ENCODE measurements around the gene SORL1.

SORL1 gene

GRCh38 chr11:121581607-121582006, 129.5 kb downstream of the SORL1 start:
- DNase-seq (ENCODE audit: low read depth, low spot score): no peak
- Histone ChIP-seq H3K9ac (ENCODE audit: insufficient read length) (no peak overlapping the region), H3K4me3 (no peak overlapping the region), H3K9me3 (ENCODE audit: low read depth, low read length) (no peaks in the 10 kb centered on the region), H3K27ac (no peak overlapping the region), H3K36me3 (ENCODE audit: insufficient read depth, low read length) (no peaks in the 10 kb centered on the region)
- no peak for TF ChIP-seq FOXP2 (optimal IDR thresholded peaks at IDR 0.05; ENCODE audit: control extremely low read depth, extremely low read length, insufficient read depth)
- TF ChIP-seq POLR2AphosphoS5 (IDR thresholded peaks at IDR 0.05; ENCODE audit: borderline replicate concordance, low read depth, low read length): no peak
- TF ChIP-seq EZH2 (IDR thresholded peaks at IDR 0.05): no peak

GRCh38 chr11:121582296-121582695, 130.2 kb downstream of the SORL1 start:
- no peaks in the 10 kb centered on the region for H3K36me3 ChIP-seq (ENCODE audit: insufficient read depth, low read length)
- TF ChIP-seq FOXP2 (optimal IDR thresholded peaks at IDR 0.05; ENCODE audit: control extremely low read depth, extremely low read length, insufficient read depth) (no peak), EZH2 (IDR thresholded peaks at IDR 0.05) (no peak), POLR2AphosphoS5 (IDR thresholded peaks at IDR 0.05; ENCODE audit: borderline replicate concordance, low read depth, low read length) (no peak)
- H3K9me3 ChIP-seq (ENCODE audit: low read depth, low read length): no peaks in the 10 kb centered on the region
- H3K4me3 ChIP-seq: no peak overlapping the region
- H3K9ac ChIP-seq (ENCODE audit: insufficient read length): no peak overlapping the region
- DNase-seq (ENCODE audit: low read depth, low spot score): no peak
- H3K27ac ChIP-seq: no peak overlapping the region

GRCh38 chr11:121583825-121584224, 131.7 kb downstream of the SORL1 start:
- no peaks in the 10 kb centered on the region for H3K9me3 ChIP-seq (ENCODE audit: low read depth, low read length)
- no peak overlapping the region for H3K4me3 ChIP-seq
- H3K9ac ChIP-seq (ENCODE audit: insufficient read length): no peak overlapping the region
- no peaks in the 10 kb centered on the region for H3K36me3 ChIP-seq (ENCODE audit: insufficient read depth, low read length)
- no peak for DNase-seq (ENCODE audit: low read depth, low spot score)
- no peak overlapping the region for H3K27ac ChIP-seq
- TF ChIP-seq POLR2AphosphoS5 (IDR thresholded peaks at IDR 0.05; ENCODE audit: borderline replicate concordance, low read depth, low read length) (no peak), EZH2 (IDR thresholded peaks at IDR 0.05) (no peak), FOXP2 (optimal IDR thresholded peaks at IDR 0.05; ENCODE audit: control extremely low read depth, extremely low read length, insufficient read depth) (no peak)

- H3K36me3 ChIP-seq (ENCODE audit: insufficient read depth, low read length): no peaks in the 10 kb centered on the region
- H3K9ac ChIP-seq (ENCODE audit: insufficient read length): no peak overlapping the region
- no peaks in the 10 kb centered on the region for H3K9me3 ChIP-seq (ENCODE audit: low read depth, low read length)
- TF ChIP-seq FOXP2 (optimal IDR thresholded peaks at IDR 0.05; ENCODE audit: control extremely low read depth, extremely low read length, insufficient read depth) (no peak), POLR2AphosphoS5 (IDR thresholded peaks at IDR 0.05; ENCODE audit: borderline replicate concordance, low read depth, low read length) (no peak), EZH2 (IDR thresholded peaks at IDR 0.05) (no peak)
- H3K4me3 ChIP-seq: no peak overlapping the region
- no peak for DNase-seq (ENCODE audit: low read depth, low spot score)
- no peak overlapping the region for H3K27ac ChIP-seq
Observed at GRCh38 chr11:121586750-121587149, 134.6 kb downstream of the SORL1 start.

- H3K36me3 ChIP-seq (ENCODE audit: insufficient read depth, low read length): no peaks in the 10 kb centered on the region
Observed at GRCh38 chr11:121587182-121587581, 135.1 kb downstream of the SORL1 start.

GRCh38 chr11:121588747-121589146, 136.6 kb downstream of the SORL1 start:
- no peaks in the 10 kb centered on the region for H3K36me3 ChIP-seq (ENCODE audit: insufficient read depth, low read length)
- H3K4me3 ChIP-seq: no peak overlapping the region
- no peak overlapping the region for H3K27ac ChIP-seq
- no peak overlapping the region for H3K9ac ChIP-seq (ENCODE audit: insufficient read length)
- no peak for TF ChIP-seq EZH2 (IDR thresholded peaks at IDR 0.05)
- TF ChIP-seq POLR2AphosphoS5 (IDR thresholded peaks at IDR 0.05; ENCODE audit: borderline replicate concordance, low read depth, low read length): no peak
- TF ChIP-seq FOXP2 (optimal IDR thresholded peaks at IDR 0.05; ENCODE audit: control extremely low read depth, extremely low read length, insufficient read depth): no peak
- H3K9me3 ChIP-seq (ENCODE audit: low read depth, low read length): no peaks in the 10 kb centered on the region
- DNase-seq (ENCODE audit: low read depth, low spot score): no peak

More at GRCh38 chr11:121587182-121587581, 135.1 kb downstream of the SORL1 start:
- H3K4me3 ChIP-seq: no peak overlapping the region
- TF ChIP-seq POLR2AphosphoS5 (IDR thresholded peaks at IDR 0.05; ENCODE audit: borderline replicate concordance, low read depth, low read length): no peak
- DNase-seq (ENCODE audit: low read depth, low spot score): no peak
- no peak overlapping the region for H3K9ac ChIP-seq (ENCODE audit: insufficient read length)
- no peaks in the 10 kb centered on the region for H3K9me3 ChIP-seq (ENCODE audit: low read depth, low read length)
- no peak overlapping the region for H3K27ac ChIP-seq

- Histone ChIP-seq H3K9me3 (ENCODE audit: low read depth, low read length) (no peaks in the 10 kb centered on the region), H3K27ac (no peak overlapping the region), H3K36me3 (ENCODE audit: insufficient read depth, low read length) (no peaks in the 10 kb centered on the region), H3K4me3 (no peak overlapping the region), H3K9ac (ENCODE audit: insufficient read length) (no peak overlapping the region)
- TF ChIP-seq FOXP2 (optimal IDR thresholded peaks at IDR 0.05; ENCODE audit: control extremely low read depth, extremely low read length, insufficient read depth): no peak
- no peak for TF ChIP-seq POLR2AphosphoS5 (IDR thresholded peaks at IDR 0.05; ENCODE audit: borderline replicate concordance, low read depth, low read length)
- no peak for TF ChIP-seq EZH2 (IDR thresholded peaks at IDR 0.05)
- no peak for DNase-seq (ENCODE audit: low read depth, low spot score)
Observed at GRCh38 chr11:121589946-121590537, 137.9 kb downstream of the SORL1 start.

GRCh38 chr11:121590772-121591404, 138.8 kb downstream of the SORL1 start:
- H3K4me3 ChIP-seq: no peak overlapping the region
- no peak overlapping the region for H3K9ac ChIP-seq (ENCODE audit: insufficient read length)
- H3K27ac ChIP-seq: no peak overlapping the region
- TF ChIP-seq EZH2 (IDR thresholded peaks at IDR 0.05) (no peak), POLR2AphosphoS5 (IDR thresholded peaks at IDR 0.05; ENCODE audit: borderline replicate concordance, low read depth, low read length) (no peak), FOXP2 (optimal IDR thresholded peaks at IDR 0.05; ENCODE audit: control extremely low read depth, extremely low read length, insufficient read depth) (no peak)
- H3K36me3 ChIP-seq (ENCODE audit: insufficient read depth, low read length): no peaks in the 10 kb centered on the region
- DNase-seq (ENCODE audit: low read depth, low spot score): no peak
- no peaks in the 10 kb centered on the region for H3K9me3 ChIP-seq (ENCODE audit: low read depth, low read length)
